CD8-positive, alpha-beta memory T cell (primary cell): Measurements from ENCODE around the gene CDH6. TPM values are rescaled to one million over a fixed set of nuclear protein-coding genes. Genes with fewer than 3 reads are reported as not detected.

ENCODE experiments used
- CTCF ChIA-PET: fragments of 350-600 bp; sonication (Branson Sonifier 250); formaldehyde crosslinking; loops from one replicate; lab custom pipeline; 2021; ENCODE audit warnings: antibody characterized with exemption; lab: Charles Lee
- POLR2A ChIA-PET: fragments of 350-600 bp; sonication (Branson Sonifier 250); formaldehyde crosslinking; loops from one replicate; lab custom pipeline; 2021; ENCODE audit warnings: antibody characterized with exemption; lab: Charles Lee
- DNase-seq, 5 donors: peaks; one replicate each; pipeline versions ENCODE4 v3.0.0 to v3.0.0-alpha.2; 2020 to 2022; ENCODE audit warnings: mixed read lengths in 1 of 5
- H3K27ac ChIP-seq: one replicate; pipeline ENCODE4 v1.7.0; 2013; ENCODE audit warnings: low read depth, mild to moderate bottlenecking, low read length, moderate library complexity
- H3K27me3 ChIP-seq: 2 replicates; pipeline ENCODE4 v1.7.0; 2013; ENCODE audit warnings: low read length, mild to moderate bottlenecking; ENCODE audit not compliant: insufficient read depth, poor library complexity, severe bottlenecking
- H3K36me3 ChIP-seq: 2 replicates; pipeline ENCODE4 v1.7.0; 2013; ENCODE audit warnings: mild to moderate bottlenecking, low read length, moderate library complexity; ENCODE audit not compliant: insufficient read depth
- H3K4me1 ChIP-seq: 2 replicates; pipeline ENCODE4 v1.7.0; 2013; ENCODE audit warnings: mild to moderate bottlenecking, low read length, moderate library complexity; ENCODE audit not compliant: insufficient read depth
- H3K4me3 ChIP-seq: 2 replicates; pipeline ENCODE4 v1.7.0; 2013; ENCODE audit warnings: mild to moderate bottlenecking, low read length
- H3K9me3 ChIP-seq: 2 replicates; pipeline ENCODE4 v1.7.0; 2013; ENCODE audit warnings: mild to moderate bottlenecking, low read length
- H3K27ac Mint-ChIP-seq, 8 donors: one replicate each; pipeline ENCODE4 v1.8.0; 2020 to 2021; ENCODE audit warnings: mixed read lengths in 8 of 8, mild to moderate bottlenecking in 6 of 8, inconsistent platforms in 3 of 8, moderate library complexity in 3 of 8
- H3K27me3 Mint-ChIP-seq, 2 donors: one replicate each; pipeline ENCODE4 v1.8.0; 2020 to 2021; ENCODE audit warnings: mixed read lengths in 2 of 2, mild to moderate bottlenecking in 1 of 2, moderate library complexity in 1 of 2
- H3K36me3 Mint-ChIP-seq, 3 donors: one replicate each; pipeline ENCODE4 v1.8.0; 2020 to 2021; ENCODE audit warnings: mixed read lengths in 3 of 3, inconsistent platforms in 1 of 3, mild to moderate bottlenecking in 1 of 3
- H3K4me1 Mint-ChIP-seq, 3 donors: one replicate each; pipeline ENCODE4 v1.8.0; 2020 to 2021; ENCODE audit warnings: mixed read lengths in 3 of 3, inconsistent platforms in 1 of 3, mild to moderate bottlenecking in 1 of 3
- H3K4me3 Mint-ChIP-seq, 7 donors: one replicate each; pipeline ENCODE4 v1.8.0; 2020 to 2021; ENCODE audit warnings: mixed read lengths in 7 of 7, mild to moderate bottlenecking in 6 of 7, moderate library complexity in 4 of 7, inconsistent platforms in 2 of 7
- H3K9me3 Mint-ChIP-seq, 5 donors: one replicate each; pipeline ENCODE4 v1.8.0; 2020 to 2022; ENCODE audit warnings: mixed read lengths in 5 of 5, mild to moderate bottlenecking in 3 of 5, moderate library complexity in 2 of 5, inconsistent platforms in 1 of 5
- polyA plus RNA-seq: library from polyadenylated mRNA; unstranded; fragments of 300-500 nt; fragmentation: Illumina TruSeq; gene quantifications from one replicate; pipeline ENCODE4 v1.2.3, GENCODE V29; 2021
- total RNA-seq, 2 experiments: library from RNA; stranded (reverse); gene quantifications; one replicate each; pipeline ENCODE4 v1.2.3, GENCODE V29; 2021

Gene CDH6
- not detected for total RNA-seq
- not detected for polyA plus RNA-seq

GRCh38 chr5:31193591-31194467 is at the start of gene CDH6:
Gene CDH6 (plus strand): TSS chr5:31193686. CDS start chr5:31267474, 73,788 bp downstream.
- Histone ChIP-seq H3K27me3 (peaks cover 10% of the 10 kb centered on the region), H3K9me3 (no peaks in the 10 kb centered on the region), H3K36me3 (no peaks in the 10 kb centered on the region), H3K4me1 (no peaks in the 10 kb centered on the region), H3K4me3 (no peak within 1 kb of the TSS), H3K27ac (no peak within 1 kb of the TSS)
- Mint-ChIP-seq H3K27ac (no peak within 1 kb of the TSS), H3K4me3 (no peak within 1 kb of the TSS), H3K36me3 (no peaks in the 10 kb centered on the region), H3K27me3 (peaks cover 27 to 42% of the 10 kb centered on the region in 2 donors), H3K4me1 (peaks cover 0 to 3% (median 2%) of the 10 kb centered on the region in 3 donors), H3K9me3 (peaks cover 0 to 12% (median 8%) of the 10 kb centered on the region in 5 donors)
- ChIA-PET CTCF (no interaction called here), POLR2A (no interaction called here)
- no peak for DNase-seq

GRCh38 chr5:31144364-31144763 is 49.1 kb upstream of the CDH6 start:
- ChIA-PET POLR2A (no interaction called here), CTCF (no interaction called here)
- H3K27ac ChIP-seq: no peak overlapping the region
- H3K9me3 Mint-ChIP-seq: peaks cover 0 to 7% (median 0%) of the 10 kb centered on the region in 5 donors
- no peaks in the 10 kb centered on the region for H3K4me1 Mint-ChIP-seq
- H3K27me3 ChIP-seq: no peaks in the 10 kb centered on the region
- no peak overlapping the region for H3K4me3 Mint-ChIP-seq
- H3K27ac Mint-ChIP-seq: no peak overlapping the region
- no peaks in the 10 kb centered on the region for H3K27me3 Mint-ChIP-seq
- no peak overlapping the region for H3K4me3 ChIP-seq
- H3K9me3 ChIP-seq: no peaks in the 10 kb centered on the region
- no peaks in the 10 kb centered on the region for H3K4me1 ChIP-seq
- no peaks in the 10 kb centered on the region for H3K36me3 ChIP-seq
- DNase-seq: no peak
- no peaks in the 10 kb centered on the region for H3K36me3 Mint-ChIP-seq

GRCh38 chr5:31148959-31149475 is 44.5 kb upstream of the CDH6 start:
- H3K27me3 ChIP-seq: no peaks in the 10 kb centered on the region
- ChIA-PET POLR2A (no interaction called here), CTCF (interaction anchor here (0.9 kb wide), 1 partner anchor 31 kb away, joined by 4 read pairs; no protein-coding TSS in a partner anchor)
- Mint-ChIP-seq H3K4me1 (no peaks in the 10 kb centered on the region), H3K27ac (no peak overlapping the region), H3K27me3 (no peaks in the 10 kb centered on the region), H3K36me3 (no peaks in the 10 kb centered on the region), H3K9me3 (peaks cover 0 to 8% (median 0%) of the 10 kb centered on the region in 5 donors), H3K4me3 (no peak overlapping the region)
- no peaks in the 10 kb centered on the region for H3K36me3 ChIP-seq
- no peak overlapping the region for H3K27ac ChIP-seq
- no peaks in the 10 kb centered on the region for H3K4me1 ChIP-seq
- DNase-seq: no peak
- no peak overlapping the region for H3K4me3 ChIP-seq
- H3K9me3 ChIP-seq: no peaks in the 10 kb centered on the region

- Mint-ChIP-seq H3K9me3 (peaks cover 0 to 8% (median 0%) of the 10 kb centered on the region in 5 donors), H3K36me3 (no peaks in the 10 kb centered on the region), H3K4me3 (no peak overlapping the region), H3K27me3 (no peaks in the 10 kb centered on the region), H3K4me1 (no peaks in the 10 kb centered on the region), H3K27ac (no peak overlapping the region)
- H3K4me3 ChIP-seq: no peak overlapping the region
- no peaks in the 10 kb centered on the region for H3K9me3 ChIP-seq
- CTCF ChIA-PET: no interaction called here
- H3K27ac ChIP-seq: no peak overlapping the region
- H3K36me3 ChIP-seq: no peaks in the 10 kb centered on the region
- H3K27me3 ChIP-seq: no peaks in the 10 kb centered on the region
- POLR2A ChIA-PET: no interaction called here
- no peak for DNase-seq
- no peaks in the 10 kb centered on the region for H3K4me1 ChIP-seq
These were observed 40.0 kb upstream of the CDH6 start for GRCh38 chr5:31153521-31153920.

- ChIA-PET POLR2A (no interaction called here), CTCF (no interaction called here)
- H3K27me3 ChIP-seq: no peaks in the 10 kb centered on the region
- Mint-ChIP-seq H3K27me3 (no peaks in the 10 kb centered on the region), H3K4me1 (no peaks in the 10 kb centered on the region), H3K36me3 (no peaks in the 10 kb centered on the region), H3K4me3 (no peak overlapping the region), H3K27ac (no peak overlapping the region), H3K9me3 (peaks cover 0 to 5% (median 3%) of the 10 kb centered on the region in 5 donors)
- DNase-seq: no peak
- no peak overlapping the region for H3K4me3 ChIP-seq
- H3K27ac ChIP-seq: no peak overlapping the region
- H3K4me1 ChIP-seq: no peaks in the 10 kb centered on the region
- H3K36me3 ChIP-seq: no peaks in the 10 kb centered on the region
- no peaks in the 10 kb centered on the region for H3K9me3 ChIP-seq
These were observed 36.8 kb upstream of the CDH6 start for GRCh38 chr5:31156631-31157160.

GRCh38 chr5:31157720-31158119 is 35.8 kb upstream of the CDH6 start:
- Mint-ChIP-seq H3K27me3 (no peaks in the 10 kb centered on the region), H3K27ac (no peak overlapping the region), H3K9me3 (peaks cover 0 to 3% (median 0%) of the 10 kb centered on the region in 5 donors), H3K4me3 (no peak overlapping the region), H3K4me1 (no peaks in the 10 kb centered on the region), H3K36me3 (no peaks in the 10 kb centered on the region)
- Histone ChIP-seq H3K27me3 (no peaks in the 10 kb centered on the region), H3K4me1 (no peaks in the 10 kb centered on the region), H3K9me3 (no peaks in the 10 kb centered on the region), H3K4me3 (no peak overlapping the region), H3K36me3 (no peaks in the 10 kb centered on the region), H3K27ac (no peak overlapping the region)
- POLR2A ChIA-PET: no interaction called here
- no peak for DNase-seq
- CTCF ChIA-PET: no interaction called here

GRCh38 chr5:31158686-31159085 is 34.8 kb upstream of the CDH6 start:
- no peaks in the 10 kb centered on the region for H3K36me3 ChIP-seq
- no peaks in the 10 kb centered on the region for H3K4me1 Mint-ChIP-seq
- H3K27me3 ChIP-seq: no peaks in the 10 kb centered on the region
- DNase-seq: no peak
- H3K9me3 ChIP-seq: no peaks in the 10 kb centered on the region
- H3K27ac Mint-ChIP-seq: no peak overlapping the region
- no peaks in the 10 kb centered on the region for H3K27me3 Mint-ChIP-seq
- CTCF ChIA-PET: no interaction called here
- POLR2A ChIA-PET: no interaction called here
- H3K27ac ChIP-seq: no peak overlapping the region
- H3K4me1 ChIP-seq: no peaks in the 10 kb centered on the region
- no peaks in the 10 kb centered on the region for H3K36me3 Mint-ChIP-seq
- no peak overlapping the region for H3K4me3 Mint-ChIP-seq
- no peak overlapping the region for H3K4me3 ChIP-seq
- peaks cover 0 to 3% (median 0%) of the 10 kb centered on the region in 5 donors for H3K9me3 Mint-ChIP-seq

GRCh38 chr5:31161781-31162181 is 31.7 kb upstream of the CDH6 start:
- Histone ChIP-seq H3K4me3 (no peak overlapping the region), H3K27ac (no peak overlapping the region), H3K9me3 (no peaks in the 10 kb centered on the region), H3K36me3 (no peaks in the 10 kb centered on the region), H3K27me3 (no peaks in the 10 kb centered on the region), H3K4me1 (no peaks in the 10 kb centered on the region)
- Mint-ChIP-seq H3K36me3 (no peaks in the 10 kb centered on the region), H3K27me3 (no peaks in the 10 kb centered on the region), H3K27ac (no peak overlapping the region), H3K9me3 (peaks cover 0 to 5% (median 0%) of the 10 kb centered on the region in 5 donors), H3K4me3 (no peak overlapping the region), H3K4me1 (no peaks in the 10 kb centered on the region)
- POLR2A ChIA-PET: no interaction called here
- DNase-seq: no peak
- CTCF ChIA-PET: no interaction called here
